Hematopoietic multipotent progenitor cell treated with erythropoietin and hydrocortisone succinate and interleukin-3 and kit ligand, for 6 days (in vitro differentiated cells): Measurements from ENCODE around the gene SLC5A8.
"Not testable (repeated sequence)": the region's sequence is repeated elsewhere in the genome, so short reads cannot be mapped to it uniquely, and the experiment has no call there.

ENCODE experiments used
- DNase-seq: peaks from one replicate; pipeline ENCODE4 v3.0.0-alpha.2; 2015

Gene SLC5A8

DNA sequence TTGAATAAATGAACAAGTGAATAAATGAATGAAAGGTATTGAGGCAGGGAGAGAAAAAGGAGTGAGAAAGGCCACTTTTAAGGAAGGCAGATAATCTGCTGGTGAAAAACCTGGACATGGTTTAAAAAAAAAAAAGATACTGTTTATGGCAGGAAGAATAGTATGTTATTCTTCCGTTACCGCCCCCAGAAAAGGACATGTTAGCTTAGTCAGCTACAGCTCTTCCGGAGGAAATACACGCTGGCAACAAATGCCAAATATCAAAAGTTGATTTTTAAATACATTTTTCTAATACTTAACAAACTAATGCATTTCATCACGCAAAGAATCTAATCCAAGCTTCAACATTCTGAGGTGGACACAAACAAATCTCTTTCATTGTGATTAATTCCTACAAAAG, 43.2 kb downstream of the SLC5A8 start:
- no peak for DNase-seq

DNA sequence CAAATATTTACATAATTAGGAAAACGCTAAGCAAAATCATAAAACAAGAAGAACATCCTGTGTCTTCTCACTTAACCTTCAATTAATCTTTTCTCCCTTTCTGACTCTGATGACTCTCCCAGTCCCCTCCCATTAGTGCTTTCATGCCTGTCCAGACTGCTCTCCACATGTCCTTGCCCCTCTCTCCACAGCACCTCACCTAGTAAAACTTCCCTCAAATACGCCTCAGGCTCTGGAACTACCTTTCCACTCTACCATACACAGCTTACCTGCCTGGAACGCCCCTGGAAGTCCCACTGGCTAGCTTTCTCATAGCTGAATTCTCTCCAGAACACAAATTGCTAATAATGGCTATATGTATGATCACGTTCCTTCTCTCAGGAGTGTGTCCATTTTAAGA, 44.7 kb downstream of the SLC5A8 start:
- DNase-seq, result no peak

DNA sequence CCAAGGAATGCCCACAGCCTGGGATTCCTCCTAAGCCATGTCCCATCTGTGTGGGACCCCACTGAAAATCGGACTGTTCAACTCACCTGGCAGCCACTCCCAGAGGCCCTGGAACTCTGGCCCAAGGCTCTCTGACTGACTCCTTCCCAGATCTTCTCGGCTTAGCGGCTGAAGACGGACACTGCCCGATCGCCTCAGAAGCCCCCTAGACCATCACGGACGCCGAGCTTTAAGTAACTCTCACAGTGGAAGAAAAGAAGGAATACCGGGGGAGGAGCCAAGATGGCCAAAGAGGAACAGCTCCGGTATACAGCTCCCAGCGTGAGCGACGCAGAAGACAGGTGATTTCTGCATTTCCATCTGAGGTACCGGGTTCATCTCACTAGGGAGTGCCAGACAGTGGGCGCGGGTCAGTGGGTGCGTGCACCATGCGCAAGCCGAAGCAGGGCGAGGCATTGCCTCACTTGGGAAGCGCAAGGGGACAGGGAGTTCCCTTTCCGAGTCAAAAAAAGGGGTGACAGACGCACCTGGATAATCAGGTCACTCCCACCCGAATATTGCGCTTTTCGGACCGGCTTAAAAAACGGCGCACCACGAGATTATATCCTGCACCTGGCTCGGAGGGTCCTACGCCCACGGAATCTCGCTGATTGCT, 64.1 kb downstream of the SLC5A8 start:
- not testable (repeated sequence) for DNase-seq

DNA sequence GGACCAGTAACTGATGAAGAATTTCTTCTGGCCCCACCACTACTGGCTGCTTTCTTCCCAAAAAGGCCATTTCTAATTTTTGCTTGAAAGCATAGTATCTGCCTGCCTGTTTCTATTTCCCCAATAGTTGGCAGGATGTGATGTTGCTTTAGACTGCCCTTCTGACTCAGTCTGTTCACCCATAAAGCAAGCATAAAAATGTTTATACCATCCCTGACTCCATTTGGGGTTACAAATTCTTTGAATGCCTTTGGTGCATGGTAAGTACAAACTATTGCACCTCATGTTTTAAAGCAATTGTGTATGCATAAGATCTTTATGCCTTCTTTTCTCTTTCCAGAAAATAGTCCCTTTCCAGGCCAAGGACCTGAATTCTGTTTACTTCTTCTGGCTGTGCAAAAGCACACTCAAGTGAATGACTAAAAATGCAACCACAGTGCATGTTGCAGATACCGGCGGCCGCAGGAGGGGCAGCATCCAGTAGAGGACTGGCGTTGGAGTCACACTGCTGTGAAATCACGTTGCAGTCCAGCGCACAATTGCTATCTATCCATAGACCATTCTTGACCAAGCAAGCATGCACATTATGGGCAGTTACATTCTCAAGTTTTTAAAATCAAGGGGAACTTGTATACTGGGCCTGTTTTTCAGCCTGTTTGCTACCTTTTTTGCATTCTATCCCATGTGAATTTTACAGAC, 82.4 kb downstream of the SLC5A8 start:
- DNase-seq, result no peak

DNA sequence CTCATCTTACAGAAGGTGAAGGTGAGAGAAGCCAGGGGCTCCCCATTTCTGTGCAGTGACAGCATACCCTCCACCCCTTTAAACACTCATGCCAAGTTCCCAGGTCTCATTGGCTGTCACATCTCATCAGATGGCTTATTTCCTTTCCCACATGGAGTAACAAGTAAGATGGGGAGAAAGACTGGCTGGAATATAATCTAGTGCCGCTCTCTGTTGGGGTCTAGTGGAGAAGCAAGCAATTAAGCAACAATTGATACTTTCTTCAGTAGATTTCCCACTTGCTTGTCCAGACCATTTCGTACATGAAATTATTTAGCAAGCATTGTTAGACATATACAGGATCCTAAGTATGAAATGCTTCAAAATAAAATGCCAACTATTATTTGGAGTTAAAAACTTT, 92.2 kb downstream of the SLC5A8 start:
- no peak for DNase-seq

DNA sequence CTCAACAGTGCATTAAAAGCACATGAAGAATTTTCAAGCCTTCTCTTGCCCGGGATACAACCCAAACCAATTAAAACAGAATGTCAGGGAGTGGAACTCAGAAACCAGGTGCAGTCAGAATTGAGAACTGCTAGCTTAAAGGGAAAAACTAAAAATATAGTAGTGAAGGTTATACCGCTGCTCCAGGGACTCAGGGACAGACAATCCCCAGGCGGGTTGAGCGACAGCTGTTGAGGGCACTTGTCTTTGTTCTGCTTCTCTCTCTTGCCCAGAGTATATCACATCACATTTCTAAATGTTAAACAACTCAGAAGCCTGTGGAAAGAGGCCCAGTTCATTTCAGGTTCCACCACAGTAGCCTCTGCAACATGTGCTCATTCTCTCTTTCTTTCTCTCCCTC, 93.1 kb downstream of the SLC5A8 start:
- DNase-seq, result no peak

DNA sequence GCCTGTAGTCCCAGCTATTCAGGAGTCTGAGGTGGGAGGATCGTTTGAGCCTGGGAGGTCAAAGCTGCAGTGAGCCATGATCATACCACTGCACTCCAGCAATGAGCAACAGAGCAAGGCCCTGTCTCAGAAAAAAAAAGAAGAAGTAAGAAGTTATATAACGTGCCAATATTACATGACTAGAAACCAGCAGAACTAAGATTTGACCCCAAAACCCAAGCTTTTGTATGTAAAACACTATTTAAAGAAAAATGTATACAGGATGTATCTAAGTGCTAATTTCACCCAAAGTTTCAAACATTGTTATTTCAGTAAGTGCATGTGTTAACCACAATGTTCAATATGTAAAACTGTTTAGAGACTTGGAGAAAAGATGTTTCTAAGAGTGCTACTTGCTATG, 94.7 kb downstream of the SLC5A8 start:
- no peak for DNase-seq

DNA sequence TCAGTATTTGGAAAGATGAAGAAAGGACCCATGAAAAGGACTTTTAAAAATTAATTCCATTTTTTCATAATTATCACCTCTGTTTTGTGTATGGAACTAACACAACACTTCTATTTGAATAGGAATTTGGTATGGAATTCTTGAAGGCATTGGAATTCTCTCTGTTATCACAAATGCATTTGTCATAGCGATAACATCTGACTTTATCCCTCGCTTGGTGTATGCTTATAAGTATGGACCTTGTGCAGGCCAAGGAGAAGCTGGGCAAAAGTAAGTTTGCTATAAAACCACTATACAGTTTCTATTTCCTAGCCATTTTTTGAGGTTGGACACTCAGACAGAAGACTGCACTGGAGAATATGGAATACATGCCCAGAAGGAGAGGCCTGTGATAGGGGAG, 98.6 kb downstream of the SLC5A8 start:
- no peak for DNase-seq

DNA sequence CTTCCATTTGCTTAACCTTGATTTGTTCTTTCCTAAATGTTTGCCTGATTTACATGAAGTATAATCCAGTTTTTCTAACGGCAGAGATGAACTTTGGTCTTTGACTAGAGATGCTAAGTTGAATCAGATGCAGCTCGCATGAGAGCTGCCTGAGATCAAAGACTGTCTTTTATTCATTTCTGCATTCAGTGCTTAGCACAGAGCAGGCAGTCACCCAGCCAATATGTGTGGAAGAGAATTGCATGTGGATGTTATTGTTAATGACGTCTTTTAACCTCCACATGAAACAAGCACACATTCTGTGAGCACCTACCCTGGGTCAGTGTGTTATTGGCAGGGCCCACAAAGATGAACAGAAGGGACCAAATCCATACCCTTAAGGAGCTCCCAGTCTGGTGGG, 99.2 kb downstream of the SLC5A8 start:
- no peak for DNase-seq

DNA sequence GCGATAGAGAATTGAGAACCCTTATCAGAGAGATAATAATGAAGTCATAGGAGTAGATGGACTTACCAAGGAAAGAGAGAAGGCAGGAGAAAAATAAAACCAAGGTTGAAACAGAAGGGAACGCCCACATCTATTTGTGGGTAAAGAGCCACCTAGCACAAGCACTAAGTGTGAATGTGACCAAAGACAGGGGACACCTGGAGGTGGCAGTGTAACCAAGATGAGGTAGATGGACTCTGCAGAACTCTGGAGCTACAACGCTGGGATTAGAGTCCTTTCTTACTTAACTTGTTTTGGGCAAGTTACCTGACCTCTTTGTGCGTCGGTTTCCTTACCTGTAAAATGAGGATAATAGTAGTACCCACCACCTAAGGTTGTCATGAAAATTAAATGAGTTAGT, 101.9 kb downstream of the SLC5A8 start:
- DNase-seq, result no peak

DNA sequence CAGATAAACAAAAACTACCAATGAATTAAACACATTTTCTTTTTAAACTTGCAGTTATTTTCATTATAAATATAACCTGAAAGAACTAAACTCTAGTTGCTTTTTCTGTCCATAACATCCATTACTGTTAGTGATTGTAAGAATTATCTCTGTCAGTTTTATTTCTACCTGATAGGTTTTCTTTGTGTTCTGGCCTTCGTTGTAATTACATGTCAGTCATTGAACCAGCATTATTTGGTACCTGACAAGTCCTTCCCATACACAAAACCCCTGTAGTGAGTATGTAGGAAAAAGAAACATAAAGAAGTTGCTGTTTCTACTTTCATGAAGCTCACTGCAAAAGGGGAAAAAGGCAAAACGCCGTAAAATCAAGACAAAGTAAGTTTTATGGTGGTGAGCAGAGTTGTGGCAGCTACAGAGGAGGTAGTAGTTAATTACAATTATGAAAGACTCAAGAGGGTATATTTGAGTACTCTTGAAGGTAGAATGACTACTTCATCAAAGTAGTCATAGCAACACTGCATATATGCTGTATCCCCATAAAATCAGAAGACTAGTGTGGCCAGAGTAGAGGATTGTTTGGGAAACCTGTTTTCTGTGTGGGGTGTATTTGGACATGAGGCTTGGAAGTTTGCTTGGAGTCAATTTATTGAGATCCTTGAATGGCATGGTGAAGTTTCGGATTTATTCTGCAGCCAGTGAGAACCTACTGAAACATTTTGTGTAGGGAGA, 102.8 kb downstream of the SLC5A8 start:
- DNase-seq, result no peak
